Caco-2 (cell line): Measurements from ENCODE around the gene TPK1. TPM values are rescaled to one million over a fixed set of nuclear protein-coding genes. Genes with fewer than 3 reads are reported as not detected.

Source experiments
- BruUV-seq: library from RNA; stranded (reverse); fragments of 400-500 nt; replicated peaks from 2 replicates; lab custom pipeline; 2021; lab: Mats Ljungman, UMichigan
- CTCF ChIA-PET: fragments of 300-600 bp; sonication (Branson Sonifier 250); formaldehyde crosslinking; loops from one replicate; lab custom pipeline; 2022; ENCODE audit warnings: antibody characterized with exemption; lab: Charles Lee
- POLR2A ChIA-PET: fragments of 300-600 bp; sonication (Branson Sonifier 250); formaldehyde crosslinking; loops from one replicate; lab custom pipeline; 2022; ENCODE audit warnings: antibody characterized with exemption; lab: Charles Lee
- DNase-seq, 2 experiments: peaks; one replicate each; pipeline versions ENCODE4 v3.0.0 to v3.0.0-alpha.2; 2020 to 2022
- H3K27me3 ChIP-seq: replicated peaks from 2 replicates; pipeline ENCODE4 v1.6.0; 2011; ENCODE audit warnings: low read length; ENCODE audit not compliant: control insufficient read depth, insufficient read depth
- H3K36me3 ChIP-seq: 2 replicates; pipeline ENCODE4 v1.5.1; 2011; ENCODE audit warnings: low read length; ENCODE audit not compliant: control insufficient read depth, insufficient read depth
- H3K4me1 ChIP-seq: fragments of 250-450 bp; sonication (Bioruptor Pico); 2 replicates; pipeline ENCODE4 v1.5.1; 2020; ENCODE audit warnings: mild to moderate bottlenecking
- H3K4me3 ChIP-seq: 2 replicates; pipeline ENCODE4 v1.5.1; 2011; ENCODE audit warnings: low read depth, mild to moderate bottlenecking, control low read depth, low read length
- H3K9me3 ChIP-seq: fragments of 250-450 bp; sonication (Bioruptor Pico); 2 replicates; pipeline ENCODE4 v1.5.1; 2020; ENCODE audit warnings: mild to moderate bottlenecking, moderate library complexity
- H3K27ac Mint-ChIP-seq: one replicate; pipeline ENCODE4 v1.8.0; 2022; ENCODE audit warnings: mixed read lengths; ENCODE audit not compliant: unreplicated experiment
- H3K27me3 Mint-ChIP-seq: one replicate; pipeline ENCODE4 v1.8.0; 2022; ENCODE audit warnings: mixed read lengths; ENCODE audit not compliant: insufficient read depth, unreplicated experiment
- H3K36me3 Mint-ChIP-seq: one replicate; pipeline ENCODE4 v1.8.0; 2022; ENCODE audit warnings: mild to moderate bottlenecking, mixed read lengths; ENCODE audit not compliant: insufficient read depth, unreplicated experiment
- H3K4me1 Mint-ChIP-seq: one replicate; pipeline ENCODE4 v1.8.0; 2022; ENCODE audit warnings: low read depth, mixed read lengths; ENCODE audit not compliant: unreplicated experiment
- H3K4me3 Mint-ChIP-seq: one replicate; pipeline ENCODE4 v1.8.0; 2022; ENCODE audit warnings: mild to moderate bottlenecking, moderate library complexity, mixed read lengths; ENCODE audit not compliant: unreplicated experiment
- H3K9me3 Mint-ChIP-seq: one replicate; pipeline ENCODE4 v1.8.0; 2022; ENCODE audit warnings: mixed read lengths; ENCODE audit not compliant: unreplicated experiment
- CTCF ChIP-seq, 2 experiments: fragments of 200-600 bp in 1 of 2; IDR thresholded peaks; 1 replicate in 1 of 2; 2 replicates in 1 of 2; pipeline versions ENCODE4 v1.5.1 to v1.8.0; 2011 to 2022; ENCODE audit warnings: antibody characterized with exemption in 1 of 2, control low read depth in 1 of 2, inconsistent platforms in 1 of 2, low read depth in 1 of 2, low read length in 1 of 2, mild to moderate bottlenecking in 1 of 2, moderate library complexity in 1 of 2; ENCODE audit not compliant: insufficient read depth in 1 of 2, severe bottlenecking in 1 of 2, unreplicated experiment in 1 of 2
- intact Hi-C: fragments of 100-400 bp; cut with micrococcal nuclease; formaldehyde crosslinking; loops from one replicate; pipeline ENCODE4 v1.10.0; 2022; ENCODE audit not compliant: unreplicated experiment
- total RNA-seq: library from RNA; stranded (reverse); gene quantifications from 2 replicates; pipeline ENCODE4 v1.2.3, GENCODE V29; 2022

Gene TPK1
- total RNA-seq, 1 experiment from 2014 or later: 86.6 TPM

- Mint-ChIP-seq H3K4me1 (no peaks in the 10 kb centered on the region), H3K36me3 (peaks cover 7% of the 10 kb centered on the region), H3K27me3 (no peaks in the 10 kb centered on the region), H3K4me3 (no peak overlapping the region), H3K27ac (no peak overlapping the region), H3K9me3 (no peaks in the 10 kb centered on the region)
- Histone ChIP-seq H3K36me3 (no peaks in the 10 kb centered on the region), H3K27me3 (no peaks in the 10 kb centered on the region), H3K9me3 (no peaks in the 10 kb centered on the region), H3K4me3 (no peak overlapping the region), H3K4me1 (no peaks in the 10 kb centered on the region)
- DNase-seq: no peak
- BruUV-seq: no TSS peak
- CTCF ChIA-PET: no interaction called here
- POLR2A ChIA-PET: no interaction called here
- intact Hi-C loops: no loop called here
- no peak for TF ChIP-seq CTCF (IDR thresholded peaks at IDR 0.05; ENCODE audit: insufficient read depth in 1 of 2, low read depth in 1 of 2, low read length in 1 of 2, severe bottlenecking in 1 of 2, unreplicated experiment in 1 of 2)
These were observed 126.8 kb downstream of the TPK1 start for GRCh38 chr7:144709066-144709465.

- Mint-ChIP-seq H3K27ac (no peak overlapping the region), H3K9me3 (no peaks in the 10 kb centered on the region), H3K4me3 (no peak overlapping the region), H3K27me3 (no peaks in the 10 kb centered on the region), H3K4me1 (no peaks in the 10 kb centered on the region), H3K36me3 (peaks cover 4% of the 10 kb centered on the region)
- Histone ChIP-seq H3K27me3 (no peaks in the 10 kb centered on the region), H3K36me3 (no peaks in the 10 kb centered on the region), H3K9me3 (no peaks in the 10 kb centered on the region), H3K4me3 (no peak overlapping the region), H3K4me1 (no peaks in the 10 kb centered on the region)
- intact Hi-C loops: no loop called here
- CTCF ChIA-PET: no interaction called here
- no TSS peak for BruUV-seq
- TF ChIP-seq CTCF (IDR thresholded peaks at IDR 0.05; ENCODE audit: insufficient read depth in 1 of 2, low read depth in 1 of 2, low read length in 1 of 2, severe bottlenecking in 1 of 2, unreplicated experiment in 1 of 2): no peak
- POLR2A ChIA-PET: no interaction called here
- DNase-seq: no peak
These were observed 144.6 kb downstream of the TPK1 start for GRCh38 chr7:144691240-144691639.

GRCh38 chr7:144682581-144683280, 153.1 kb downstream of the TPK1 start:
- POLR2A ChIA-PET: no interaction called here
- no peaks in the 10 kb centered on the region for H3K4me1 ChIP-seq
- intact Hi-C loops: no loop called here
- H3K9me3 ChIP-seq: no peaks in the 10 kb centered on the region
- Mint-ChIP-seq H3K27ac (no peak overlapping the region), H3K4me3 (no peak overlapping the region), H3K36me3 (peaks cover 17% of the 10 kb centered on the region), H3K4me1 (no peaks in the 10 kb centered on the region), H3K27me3 (no peaks in the 10 kb centered on the region), H3K9me3 (no peaks in the 10 kb centered on the region)
- CTCF ChIA-PET: no interaction called here
- TF ChIP-seq CTCF (IDR thresholded peaks at IDR 0.05; ENCODE audit: insufficient read depth in 1 of 2, low read depth in 1 of 2, low read length in 1 of 2, severe bottlenecking in 1 of 2, unreplicated experiment in 1 of 2): no peak
- no peak overlapping the region for H3K4me3 ChIP-seq
- H3K36me3 ChIP-seq: no peaks in the 10 kb centered on the region
- no peak for DNase-seq
- BruUV-seq: no TSS peak
- H3K27me3 ChIP-seq: no peaks in the 10 kb centered on the region
